AG10803 (cell line): ENCODE results near the gene SEC24B.
A peak's percentile ranks its signal among the peaks of the same experiment; 100 is the strongest.

ENCODE experiments used
- DNase-seq: peaks from one replicate; pipeline ENCODE4 v3.0.0; 2010; ENCODE audit warnings: low read depth
- H3K4me3 ChIP-seq: 2 replicates; pipeline ENCODE4 v1.5.1; 2011; ENCODE audit warnings: mild to moderate bottlenecking, low read length, control low read depth
- TF ChIP-seq, protein P1 (sequence below): conservative IDR thresholded peaks from 2 replicates; pipeline ENCODE4 v1.5.1; 2011; ENCODE audit warnings: mild to moderate bottlenecking, low read length, control low read depth, inconsistent platforms

Gene SEC24B

DNA sequence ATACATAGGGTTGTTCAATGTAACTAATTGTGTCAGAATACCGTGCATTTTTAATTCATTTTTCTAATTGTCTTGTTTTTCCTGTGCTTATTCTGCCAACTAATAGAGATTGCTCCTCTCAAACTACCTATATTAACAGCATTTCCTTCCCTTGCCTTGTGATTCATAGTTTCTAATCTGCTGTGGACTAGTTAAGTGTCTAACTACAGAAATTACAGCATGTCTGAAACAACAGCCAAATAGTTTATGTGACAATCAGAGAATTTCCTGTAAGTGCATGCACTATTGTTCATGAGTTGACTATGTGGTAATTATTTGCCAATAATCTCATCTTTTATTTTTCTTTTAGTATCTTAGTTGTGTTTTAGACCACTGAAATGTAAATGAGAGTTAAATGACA lies 4.1 kb upstream of the SEC24B start:
- peak; percentile 35 for DNase-seq
- H3K4me3 ChIP-seq: no peak overlapping the region
- TF ChIP-seq, protein P1, sequence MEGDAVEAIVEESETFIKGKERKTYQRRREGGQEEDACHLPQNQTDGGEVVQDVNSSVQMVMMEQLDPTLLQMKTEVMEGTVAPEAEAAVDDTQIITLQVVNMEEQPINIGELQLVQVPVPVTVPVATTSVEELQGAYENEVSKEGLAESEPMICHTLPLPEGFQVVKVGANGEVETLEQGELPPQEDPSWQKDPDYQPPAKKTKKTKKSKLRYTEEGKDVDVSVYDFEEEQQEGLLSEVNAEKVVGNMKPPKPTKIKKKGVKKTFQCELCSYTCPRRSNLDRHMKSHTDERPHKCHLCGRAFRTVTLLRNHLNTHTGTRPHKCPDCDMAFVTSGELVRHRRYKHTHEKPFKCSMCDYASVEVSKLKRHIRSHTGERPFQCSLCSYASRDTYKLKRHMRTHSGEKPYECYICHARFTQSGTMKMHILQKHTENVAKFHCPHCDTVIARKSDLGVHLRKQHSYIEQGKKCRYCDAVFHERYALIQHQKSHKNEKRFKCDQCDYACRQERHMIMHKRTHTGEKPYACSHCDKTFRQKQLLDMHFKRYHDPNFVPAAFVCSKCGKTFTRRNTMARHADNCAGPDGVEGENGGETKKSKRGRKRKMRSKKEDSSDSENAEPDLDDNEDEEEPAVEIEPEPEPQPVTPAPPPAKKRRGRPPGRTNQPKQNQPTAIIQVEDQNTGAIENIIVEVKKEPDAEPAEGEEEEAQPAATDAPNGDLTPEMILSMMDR: no peak

DNA sequence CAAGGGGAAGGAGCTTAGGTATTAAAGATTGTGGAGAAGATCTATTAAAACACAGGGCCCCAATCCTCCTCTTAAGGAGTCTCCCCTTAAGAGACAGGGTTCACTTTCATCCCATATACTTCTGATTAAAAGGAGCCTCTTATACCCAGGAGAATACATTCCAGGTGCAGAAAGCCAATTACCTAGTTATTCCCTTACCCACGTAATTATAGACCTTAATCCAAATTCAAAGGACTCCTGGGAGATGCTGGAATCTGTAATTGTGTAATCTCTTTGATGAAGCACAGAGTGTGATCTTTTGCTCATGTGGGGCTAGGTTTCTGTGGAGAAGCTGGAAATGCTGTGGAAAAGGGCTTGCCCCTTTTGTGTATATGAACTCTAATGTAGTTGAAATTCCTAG lies 1.4 kb upstream of the SEC24B start:
- TF ChIP-seq, protein P1: no peak
- peak overlapping the region; percentile 81 for H3K4me3 ChIP-seq
- DNase-seq: no peak

DNA sequence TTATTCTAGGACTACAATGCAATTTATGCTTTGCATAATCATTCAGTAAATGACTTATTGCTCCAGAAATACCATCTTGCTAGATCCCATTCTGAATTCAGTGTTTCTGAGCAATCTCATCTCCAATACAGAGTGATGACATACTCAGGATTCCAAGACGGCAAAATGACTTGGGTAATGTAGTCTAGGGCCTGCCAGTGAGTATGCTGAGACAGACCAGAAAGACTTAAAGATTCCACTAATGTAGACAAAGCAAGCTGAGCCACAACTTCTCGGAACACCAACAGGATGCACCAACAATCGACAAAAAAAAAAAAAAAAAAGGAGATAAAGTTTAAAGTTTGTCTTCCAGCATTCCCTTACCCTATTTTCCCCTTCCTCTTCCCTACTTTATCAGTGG lies 919 bp upstream of the SEC24B start:
- TF ChIP-seq, protein P1: no peak
- H3K4me3 ChIP-seq: peak overlapping the region; percentile 81
- DNase-seq: peak; percentile 83

DNA sequence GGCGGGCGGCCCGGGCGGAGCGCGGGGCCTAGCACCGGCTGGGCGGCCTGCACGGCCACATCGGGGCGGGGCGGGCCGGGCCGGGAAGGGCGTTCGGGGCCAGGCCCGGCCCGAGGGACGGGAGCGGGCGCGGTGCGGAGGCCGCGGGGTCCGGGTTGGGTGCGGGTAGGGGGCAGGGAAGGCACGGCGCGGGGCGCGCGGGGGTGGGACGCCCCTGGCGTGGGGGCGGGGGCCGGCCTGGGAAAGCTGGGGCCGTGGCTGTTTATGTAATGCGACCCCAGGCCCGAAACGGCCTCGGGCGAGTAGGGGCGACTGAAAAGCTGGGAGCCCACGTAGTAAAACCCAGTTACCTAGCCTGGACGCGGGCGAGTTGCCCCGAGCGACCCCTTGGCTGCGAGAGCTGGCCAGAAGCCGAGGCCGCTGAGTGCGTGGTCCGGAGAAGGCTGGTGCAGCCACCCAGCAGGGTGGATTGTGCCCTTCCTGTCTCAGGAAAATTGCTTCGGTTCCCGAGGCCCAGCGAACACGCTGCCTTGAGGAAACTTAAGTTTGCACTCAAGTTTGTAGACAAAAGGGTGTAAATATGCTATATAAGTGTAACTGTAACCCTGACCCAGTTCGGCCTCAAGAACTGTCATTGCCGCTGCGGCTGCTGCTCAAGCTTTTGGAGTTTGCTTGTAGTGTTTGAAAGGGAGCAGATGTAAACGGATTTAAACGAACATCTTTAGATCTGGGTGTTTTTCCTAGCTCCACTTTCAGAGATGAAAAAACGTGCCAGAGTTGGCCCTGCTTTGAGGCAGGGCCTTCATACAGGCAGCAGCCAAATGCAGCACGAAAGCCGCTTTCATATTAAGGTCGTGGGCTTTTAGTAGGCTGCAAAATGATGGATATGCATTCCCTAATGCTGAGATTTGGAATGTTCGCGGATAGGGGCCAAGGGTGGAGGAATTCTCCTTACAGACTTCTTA lies 674 bp downstream of the SEC24B start:
- TF ChIP-seq, protein P1: no peak
- DNase-seq: peak; percentile 28
- peak overlapping the region; percentile 81 for H3K4me3 ChIP-seq

DNA sequence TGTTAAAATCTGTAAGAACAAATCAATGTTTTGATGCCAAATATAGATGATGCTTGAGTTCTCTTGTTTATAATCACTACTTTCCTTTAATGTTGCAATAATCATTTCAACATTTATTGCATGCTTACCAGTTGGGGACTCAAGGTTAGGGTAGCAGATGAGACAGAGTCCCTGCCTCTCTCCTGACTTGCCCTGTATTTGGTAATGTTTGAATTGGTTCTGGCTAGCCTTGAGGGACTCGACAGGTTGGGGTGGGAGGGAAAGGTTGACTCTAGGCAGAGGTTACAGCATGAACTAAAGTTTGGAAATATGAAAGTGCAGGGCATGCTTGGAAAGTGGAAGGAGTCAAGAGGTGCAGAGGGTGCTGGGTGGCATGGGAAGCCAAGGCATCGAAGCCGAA lies 2.0 kb downstream of the SEC24B start:
- H3K4me3 ChIP-seq: peak overlapping the region; percentile 81
- TF ChIP-seq, protein P1: no peak

DNA sequence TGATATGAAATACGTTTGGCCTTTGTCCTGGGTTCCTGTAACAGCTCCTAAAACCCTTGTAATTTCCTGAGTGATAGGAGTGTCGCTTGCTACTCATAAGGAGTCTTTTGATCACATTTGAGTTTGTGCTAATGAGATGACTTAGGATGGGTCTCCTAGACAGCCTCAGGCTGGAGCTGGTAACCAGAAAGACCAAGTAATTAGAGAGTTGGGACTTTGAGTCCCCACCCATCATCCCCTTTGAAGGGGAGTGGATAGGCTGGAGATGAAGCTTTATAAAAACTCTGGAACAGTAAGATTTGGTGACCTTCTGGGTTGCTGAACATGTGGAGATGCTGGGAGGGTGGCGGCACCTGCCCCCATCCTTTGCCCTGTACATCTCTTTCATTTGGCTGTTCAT lies 2.9 kb downstream of the SEC24B start:
- TF ChIP-seq, protein P1: no peak
- no peak for DNase-seq
- H3K4me3 ChIP-seq: no peak overlapping the region

More for the DNA sequence above, 2.0 kb downstream of the SEC24B start:
- DNase-seq: no peak

DNA sequence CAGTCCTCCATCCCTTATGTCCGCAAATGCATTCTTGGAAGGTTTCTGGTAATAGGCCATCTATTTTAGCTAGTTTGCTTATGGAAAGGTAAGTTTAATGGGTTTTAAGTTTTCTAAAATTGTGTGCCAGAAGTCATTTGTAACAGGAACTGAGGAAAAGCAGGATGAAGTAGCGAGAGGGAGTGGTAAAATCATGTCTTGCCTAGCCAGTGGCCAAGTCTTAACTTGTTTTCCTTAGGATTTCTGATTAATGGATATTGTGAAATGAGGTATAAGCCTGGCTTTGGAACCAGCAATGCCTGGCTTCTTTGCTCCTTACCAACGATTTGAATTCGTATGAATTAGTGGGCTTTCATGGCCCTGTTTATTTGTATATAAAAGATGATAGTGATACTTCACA lies 7.3 kb downstream of the SEC24B start:
- DNase-seq: no peak
- H3K4me3 ChIP-seq: no peak overlapping the region
- TF ChIP-seq, protein P1: no peak
